Hepatocyte (in vitro differentiated cells): Measurements from ENCODE around the gene PLTP. TPM values are rescaled to one million over a fixed set of nuclear protein-coding genes. Genes with fewer than 3 reads are reported as not detected.

Experiments
- DNase-seq: peaks from one replicate; pipeline ENCODE4 v3.0.0-alpha.2; 2016; ENCODE audit warnings: low spot score
- H2AFZ ChIP-seq: fragments of 200-600 bp; sonication (generic); 2 replicates; pipeline ENCODE4 v1.6.0; 2016; ENCODE audit warnings: antibody characterized with exemption, mild to moderate bottlenecking
- H3K27ac ChIP-seq: fragments of 200-600 bp; sonication (generic); 2 replicates; pipeline ENCODE4 v1.5.1; 2016; ENCODE audit warnings: mild to moderate bottlenecking
- H3K27me3 ChIP-seq: fragments of 200-600 bp; sonication (generic); 2 replicates; pipeline ENCODE4 v1.6.1; 2016
- H3K36me3 ChIP-seq: fragments of 200-600 bp; sonication (generic); replicated peaks from 2 replicates; pipeline ENCODE4 v1.5.1; 2016; ENCODE audit warnings: low read depth; ENCODE audit not compliant: insufficient read depth
- H3K4me1 ChIP-seq: fragments of 200-600 bp; sonication (generic); 2 replicates; pipeline ENCODE4 v1.5.1; 2016; ENCODE audit warnings: mild to moderate bottlenecking, moderate library complexity; ENCODE audit not compliant: insufficient read depth
- H3K4me2 ChIP-seq: fragments of 200-600 bp; sonication (generic); 2 replicates; pipeline ENCODE4 v1.6.0; 2016
- H3K4me3 ChIP-seq: fragments of 200-600 bp; sonication (generic); 2 replicates; pipeline ENCODE4 v1.5.1; 2016; ENCODE audit warnings: mild to moderate bottlenecking
- H3K79me2 ChIP-seq: fragments of 200-600 bp; sonication (generic); 2 replicates; pipeline ENCODE4 v1.6.0; 2017; ENCODE audit warnings: mild to moderate bottlenecking
- H3K9me2 ChIP-seq: fragments of 200-600 bp; sonication (generic); replicated peaks from 2 replicates; pipeline ENCODE4 v1.6.0; 2017; ENCODE audit warnings: mild to moderate bottlenecking; ENCODE audit not compliant: insufficient read depth
- H3K9me3 ChIP-seq: fragments of 200-600 bp; sonication (generic); 2 replicates; pipeline ENCODE4 v1.5.1; 2016; ENCODE audit warnings: low read depth, mild to moderate bottlenecking
- H4K20me1 ChIP-seq: fragments of 200-600 bp; sonication (generic); 2 replicates; pipeline ENCODE4 v1.6.0; 2016; ENCODE audit warnings: mild to moderate bottlenecking; ENCODE audit not compliant: insufficient read depth, poor library complexity, severe bottlenecking
- EZH2 ChIP-seq: fragments of 200-600 bp; sonication (generic); IDR thresholded peaks from 2 replicates; pipeline ENCODE4 v1.6.1; 2016; ENCODE audit warnings: antibody characterized with exemption, mild to moderate bottlenecking, borderline replicate concordance
- EZH2phosphoT487 ChIP-seq: fragments of 200-600 bp; sonication (generic); IDR thresholded peaks from one replicate; pipeline ENCODE4 v1.6.1; 2018; ENCODE audit warnings: antibody characterized with exemption, mild to moderate bottlenecking, low read depth, moderate library complexity; ENCODE audit not compliant: unreplicated experiment, severe bottlenecking
- WGBS: methylation state at CpG from one replicate; pipeline ENCODE4 v1.1.6; 2016; ENCODE audit warnings: low lambda C conversion rate; ENCODE audit errors: missing lambda C conversion rate; 5-methylcytosine and 5-hydroxymethylcytosine counted together
- polyA plus RNA-seq: library from polyadenylated mRNA; unstranded; fragments of >200 nt; fragmentation: Nextera tagmentation; extraction: Ambion mirVana; gene quantifications from 2 replicates; pipeline ENCODE4 v1.2.1, GENCODE V29; 2016
- total RNA-seq: library from RNA; depleted of rRNA; stranded (reverse); fragments of >200 nt; gene quantifications from 2 replicates; pipeline ENCODE4 v1.2.3, GENCODE V29; 2014
- TF ChIP-seq, protein P1 (sequence below): fragments of 200-600 bp; sonication (generic); IDR thresholded peaks from 2 replicates; pipeline ENCODE4 v1.5.1; 2016; ENCODE audit warnings: antibody characterized with exemption, mild to moderate bottlenecking; ENCODE audit not compliant: poor library complexity

PLTP gene
- total RNA-seq (144 and 176 TPM in 2 replicates), polyA plus RNA-seq (623 and 823 TPM in 2 replicates)

- WGBS = 3% methylated on average over 35 of the region's 58 CpGs
- DNase-seq = peak; percentile 77
- no peaks in the 10 kb centered on the region for H3K79me2 ChIP-seq
- peak within 1 kb of the TSS; percentile 50 for H2AFZ ChIP-seq
- peaks cover 10% of the 10 kb centered on the region for H3K4me1 ChIP-seq
- peak within 1 kb of the TSS; percentile 94 for H3K4me2 ChIP-seq
- H3K9me2 ChIP-seq = no peaks in the 10 kb centered on the region
- H3K36me3 ChIP-seq = no peaks in the 10 kb centered on the region
- no peaks in the 10 kb centered on the region for H3K27me3 ChIP-seq
- no peaks in the 10 kb centered on the region for H4K20me1 ChIP-seq
- H3K27ac ChIP-seq = peak within 1 kb of the TSS; percentile 73
- TF ChIP-seq EZH2 (no peak), EZH2phosphoT487 (no peak)
- TF ChIP-seq, protein P1, sequence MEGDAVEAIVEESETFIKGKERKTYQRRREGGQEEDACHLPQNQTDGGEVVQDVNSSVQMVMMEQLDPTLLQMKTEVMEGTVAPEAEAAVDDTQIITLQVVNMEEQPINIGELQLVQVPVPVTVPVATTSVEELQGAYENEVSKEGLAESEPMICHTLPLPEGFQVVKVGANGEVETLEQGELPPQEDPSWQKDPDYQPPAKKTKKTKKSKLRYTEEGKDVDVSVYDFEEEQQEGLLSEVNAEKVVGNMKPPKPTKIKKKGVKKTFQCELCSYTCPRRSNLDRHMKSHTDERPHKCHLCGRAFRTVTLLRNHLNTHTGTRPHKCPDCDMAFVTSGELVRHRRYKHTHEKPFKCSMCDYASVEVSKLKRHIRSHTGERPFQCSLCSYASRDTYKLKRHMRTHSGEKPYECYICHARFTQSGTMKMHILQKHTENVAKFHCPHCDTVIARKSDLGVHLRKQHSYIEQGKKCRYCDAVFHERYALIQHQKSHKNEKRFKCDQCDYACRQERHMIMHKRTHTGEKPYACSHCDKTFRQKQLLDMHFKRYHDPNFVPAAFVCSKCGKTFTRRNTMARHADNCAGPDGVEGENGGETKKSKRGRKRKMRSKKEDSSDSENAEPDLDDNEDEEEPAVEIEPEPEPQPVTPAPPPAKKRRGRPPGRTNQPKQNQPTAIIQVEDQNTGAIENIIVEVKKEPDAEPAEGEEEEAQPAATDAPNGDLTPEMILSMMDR = no peak
- H3K9me3 ChIP-seq = no peaks in the 10 kb centered on the region
- H3K4me3 ChIP-seq = peak within 1 kb of the TSS; percentile 49
These were observed at the start of gene PLTP for GRCh38 chr20:45911486-45912343. TSS of gene PLTP (minus strand) at chr20:45912155. CDS start at chr20:45911452, 703 bp downstream.

- Histone ChIP-seq H3K36me3 (peaks cover 6% of the 10 kb centered on the region), H3K4me3 (no peak overlapping the region), H3K4me1 (no peaks in the 10 kb centered on the region), H3K79me2 (no peaks in the 10 kb centered on the region), H3K9me2 (no peaks in the 10 kb centered on the region), H2AFZ (no peak overlapping the region), H3K27ac (no peak overlapping the region), H3K27me3 (no peaks in the 10 kb centered on the region), H4K20me1 (no peaks in the 10 kb centered on the region), H3K9me3 (no peaks in the 10 kb centered on the region), H3K4me2 (no peak overlapping the region)
- WGBS = 98% methylated on average over 14 of the region's 14 CpGs
- no peak for DNase-seq
- TF ChIP-seq EZH2 (no peak), EZH2phosphoT487 (no peak)
- TF ChIP-seq, protein P1 = no peak
These were observed 48.1 kb upstream of the PLTP start for GRCh38 chr20:45959956-45960630.

- H3K9me2 ChIP-seq = no peaks in the 10 kb centered on the region
- H3K9me3 ChIP-seq = no peaks in the 10 kb centered on the region
- H3K79me2 ChIP-seq = no peaks in the 10 kb centered on the region
- H2AFZ ChIP-seq = no peak overlapping the region
- TF ChIP-seq EZH2 (no peak), EZH2phosphoT487 (no peak)
- TF ChIP-seq, protein P1 = no peak
- H3K4me3 ChIP-seq = no peak overlapping the region
- DNase-seq = no peak
- H3K4me2 ChIP-seq = no peak overlapping the region
- H3K27ac ChIP-seq = no peak overlapping the region
- no peaks in the 10 kb centered on the region for H4K20me1 ChIP-seq
- no peaks in the 10 kb centered on the region for H3K4me1 ChIP-seq
- no peaks in the 10 kb centered on the region for H3K27me3 ChIP-seq
- peaks cover 6% of the 10 kb centered on the region for H3K36me3 ChIP-seq
- WGBS = 92% methylated on average over 15 of the region's 16 CpGs
These were observed 47.2 kb upstream of the PLTP start for GRCh38 chr20:45959126-45959525.
